ENCODE results near the gene KDM4B. TPM values are rescaled to one million over a fixed set of nuclear protein-coding genes. Genes with fewer than 3 reads are reported as not detected.

The KDM4B gene
- polyA plus RNA-seq (2012; ENCODE audit: insufficient read depth, insufficient read length, low read depth): 40.8 TPM

DNA sequence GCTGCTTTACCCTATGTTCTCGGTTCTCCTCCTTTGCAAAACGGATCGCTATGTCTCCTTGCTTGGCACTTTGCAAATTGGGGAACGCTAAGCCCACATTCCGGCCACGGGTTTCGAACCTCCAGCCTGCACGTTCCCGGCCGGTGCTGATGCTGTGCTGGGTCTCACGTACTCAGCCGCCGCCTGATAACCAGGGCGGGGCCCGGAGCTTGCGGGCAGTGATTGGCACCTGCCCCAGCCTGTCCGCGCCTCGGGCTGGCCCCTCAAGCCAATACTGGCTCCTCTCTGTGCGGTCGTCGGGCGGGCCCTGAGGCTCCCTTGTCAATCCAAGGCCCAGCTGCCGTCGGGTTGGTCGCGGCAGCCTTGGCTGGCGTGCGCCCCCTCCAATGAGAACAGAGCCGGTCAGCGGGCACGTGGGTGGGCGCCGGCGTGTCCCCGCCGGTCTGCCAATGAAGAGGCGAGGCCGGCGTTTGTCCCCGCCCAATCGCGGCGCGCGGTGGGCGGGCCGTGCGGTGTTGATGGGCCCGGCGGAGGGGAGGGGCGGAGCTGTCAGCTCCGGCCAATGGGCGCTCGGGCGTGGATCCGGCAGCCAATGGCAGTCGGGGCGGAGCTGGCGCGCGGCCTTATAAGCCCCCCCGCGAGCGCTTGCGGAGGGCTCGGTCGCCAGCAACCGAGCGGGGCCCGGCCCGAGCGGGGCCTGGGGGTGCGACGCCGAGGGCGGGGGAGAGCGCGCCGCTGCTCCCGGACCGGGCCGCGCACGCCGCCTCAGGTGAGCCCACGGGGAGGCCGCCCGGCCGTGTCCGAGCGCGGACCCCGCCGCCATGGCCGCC is at the start of gene KDM4B:
KDM4B (plus strand) TSS at position 652 of the 830 bp plus-strand sequence. CDS start 63,778 bp downstream, outside the sequence.
- H3K27me3 ChIP-seq: no peaks in the 10 kb centered on the region
- TF ChIP-seq, protein P1, sequence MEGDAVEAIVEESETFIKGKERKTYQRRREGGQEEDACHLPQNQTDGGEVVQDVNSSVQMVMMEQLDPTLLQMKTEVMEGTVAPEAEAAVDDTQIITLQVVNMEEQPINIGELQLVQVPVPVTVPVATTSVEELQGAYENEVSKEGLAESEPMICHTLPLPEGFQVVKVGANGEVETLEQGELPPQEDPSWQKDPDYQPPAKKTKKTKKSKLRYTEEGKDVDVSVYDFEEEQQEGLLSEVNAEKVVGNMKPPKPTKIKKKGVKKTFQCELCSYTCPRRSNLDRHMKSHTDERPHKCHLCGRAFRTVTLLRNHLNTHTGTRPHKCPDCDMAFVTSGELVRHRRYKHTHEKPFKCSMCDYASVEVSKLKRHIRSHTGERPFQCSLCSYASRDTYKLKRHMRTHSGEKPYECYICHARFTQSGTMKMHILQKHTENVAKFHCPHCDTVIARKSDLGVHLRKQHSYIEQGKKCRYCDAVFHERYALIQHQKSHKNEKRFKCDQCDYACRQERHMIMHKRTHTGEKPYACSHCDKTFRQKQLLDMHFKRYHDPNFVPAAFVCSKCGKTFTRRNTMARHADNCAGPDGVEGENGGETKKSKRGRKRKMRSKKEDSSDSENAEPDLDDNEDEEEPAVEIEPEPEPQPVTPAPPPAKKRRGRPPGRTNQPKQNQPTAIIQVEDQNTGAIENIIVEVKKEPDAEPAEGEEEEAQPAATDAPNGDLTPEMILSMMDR (IDR thresholded peaks at IDR 0.05; ENCODE audit: low read depth, low read length): no peak
- peaks cover 4% of the 10 kb centered on the region; the same call in 1 of the 2 replicates for H3K36me3 ChIP-seq
- H3K4me3 ChIP-seq (ENCODE audit: low read depth, low read length): peak within 1 kb of the TSS; percentile 83
- no peaks in the 10 kb centered on the region for H3K9me3 ChIP-seq
- H3K4me1 ChIP-seq: no peaks in the 10 kb centered on the region; the same call in 1 of the 2 replicates
- peak; percentile 99 for DNase-seq

DNA sequence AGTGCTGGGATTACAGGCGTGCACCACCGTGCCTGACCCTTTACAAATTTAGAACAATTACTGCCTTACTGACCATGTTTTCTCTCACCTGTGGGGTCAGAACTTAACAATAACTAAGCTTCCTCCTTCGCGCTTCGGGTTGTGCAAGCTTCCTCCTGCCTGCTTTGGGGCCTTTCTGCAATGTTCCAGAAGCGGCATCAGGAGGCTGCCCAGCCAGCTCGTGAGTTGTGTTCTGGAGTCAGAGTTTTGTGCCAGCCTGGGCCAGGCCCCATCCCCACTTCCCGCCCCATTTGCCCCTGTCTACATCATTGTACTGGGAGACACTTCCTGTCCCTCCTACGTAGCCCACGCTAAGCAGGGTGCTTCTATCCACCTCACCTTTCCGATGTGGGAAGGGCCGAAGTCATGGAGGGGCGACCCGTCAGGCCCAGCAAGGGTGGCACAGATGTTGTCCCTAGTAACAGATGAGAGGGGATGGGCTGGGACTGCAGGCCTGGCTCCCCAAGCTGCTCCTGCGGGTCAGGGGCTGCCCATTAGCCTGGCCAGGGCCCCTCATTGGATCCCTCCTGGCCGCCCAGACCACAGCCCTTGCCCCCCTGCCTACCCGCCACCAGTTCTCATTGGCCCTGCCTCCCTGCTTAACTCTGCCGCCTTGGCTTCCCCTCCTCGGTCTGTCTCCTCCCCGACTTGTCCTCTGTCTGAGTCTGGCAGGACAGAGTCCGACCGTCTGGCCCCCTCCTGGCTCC is 46.2 kb upstream of the KDM4B start:
- Histone ChIP-seq H3K9me3 (no peaks in the 10 kb centered on the region), H3K27me3 (no peaks in the 10 kb centered on the region), H3K36me3 (peaks cover 55% of the 10 kb centered on the region), H3K4me1 (no peaks in the 10 kb centered on the region), H3K4me3 (ENCODE audit: low read depth, low read length) (no peak overlapping the region)
- no peak for DNase-seq
- TF ChIP-seq, protein P1 (IDR thresholded peaks at IDR 0.05; ENCODE audit: low read depth, low read length): no peak

DNA sequence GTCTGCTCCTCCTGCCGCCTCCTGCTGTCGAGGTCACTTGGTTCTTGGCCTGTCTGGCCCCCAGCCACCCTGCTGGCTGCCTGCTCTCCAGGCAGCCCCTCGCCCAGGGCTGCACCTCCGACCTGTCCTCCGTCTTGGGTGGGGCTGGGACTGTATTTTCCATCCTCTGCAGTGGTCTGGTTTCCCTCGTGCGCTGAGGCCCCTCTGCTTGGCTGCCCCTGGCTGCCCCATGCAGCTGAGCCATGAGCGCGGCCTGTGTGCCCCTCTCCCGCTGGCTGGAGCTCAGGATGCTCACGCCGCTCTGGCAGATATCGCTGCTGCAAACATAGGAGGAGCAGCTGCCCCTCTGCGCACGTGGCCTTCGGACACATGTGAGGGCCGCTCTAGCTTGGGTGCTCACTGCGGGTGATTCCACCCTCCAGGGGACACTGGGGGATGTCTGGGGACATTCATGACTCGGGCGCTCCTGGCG is 45.6 kb upstream of the KDM4B start:
- Histone ChIP-seq H3K4me1 (no peaks in the 10 kb centered on the region), H3K4me3 (ENCODE audit: low read depth, low read length) (no peak overlapping the region), H3K9me3 (no peaks in the 10 kb centered on the region), H3K36me3 (peaks cover 60% of the 10 kb centered on the region), H3K27me3 (no peaks in the 10 kb centered on the region)
- TF ChIP-seq, protein P1 (IDR thresholded peaks at IDR 0.05; ENCODE audit: low read depth, low read length): no peak
- DNase-seq: no peak

DNA sequence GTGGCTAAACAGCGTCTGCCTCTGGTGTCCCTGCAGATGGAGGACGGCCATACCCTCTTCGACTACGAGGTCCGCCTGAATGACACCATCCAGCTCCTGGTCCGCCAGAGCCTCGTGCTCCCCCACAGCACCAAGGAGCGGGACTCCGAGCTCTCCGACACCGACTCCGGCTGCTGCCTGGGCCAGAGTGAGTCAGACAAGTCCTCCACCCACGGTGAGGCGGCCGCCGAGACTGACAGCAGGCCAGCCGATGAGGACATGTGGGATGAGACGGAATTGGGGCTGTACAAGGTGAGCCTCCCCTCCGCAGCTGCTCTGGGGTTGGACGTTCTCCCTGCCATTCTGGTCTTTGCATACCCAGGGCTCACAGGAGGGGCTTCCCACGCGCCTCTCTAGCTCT is 39.7 kb upstream of the KDM4B start:
- H3K4me1 ChIP-seq: no peaks in the 10 kb centered on the region
- H3K4me3 ChIP-seq (ENCODE audit: low read depth, low read length): no peak overlapping the region
- TF ChIP-seq, protein P1 (IDR thresholded peaks at IDR 0.05; ENCODE audit: low read depth, low read length): no peak
- H3K36me3 ChIP-seq: peaks cover 75% of the 10 kb centered on the region
- H3K9me3 ChIP-seq: no peaks in the 10 kb centered on the region
- DNase-seq: no peak
- no peaks in the 10 kb centered on the region for H3K27me3 ChIP-seq

DNA sequence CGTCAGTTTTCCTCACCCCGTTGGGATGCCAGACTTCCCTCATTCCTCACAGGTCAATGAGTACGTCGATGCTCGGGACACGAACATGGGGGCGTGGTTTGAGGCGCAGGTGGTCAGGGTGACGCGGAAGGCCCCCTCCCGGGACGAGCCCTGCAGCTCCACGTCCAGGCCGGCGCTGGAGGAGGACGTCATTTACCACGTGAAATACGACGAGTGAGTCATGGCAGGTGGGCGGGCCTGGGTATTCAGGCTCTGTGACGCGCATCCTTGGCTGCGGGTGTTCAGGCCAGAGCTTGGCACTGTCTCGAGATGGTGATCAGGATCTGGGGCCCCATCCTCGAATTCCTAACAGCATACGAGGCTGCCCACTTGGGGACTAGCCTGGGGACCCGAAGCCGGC is 38.2 kb upstream of the KDM4B start:
- Histone ChIP-seq H3K9me3 (no peaks in the 10 kb centered on the region), H3K36me3 (peaks cover 84% of the 10 kb centered on the region), H3K4me1 (no peaks in the 10 kb centered on the region), H3K4me3 (ENCODE audit: low read depth, low read length) (no peak overlapping the region), H3K27me3 (no peaks in the 10 kb centered on the region)
- TF ChIP-seq, protein P1 (IDR thresholded peaks at IDR 0.05; ENCODE audit: low read depth, low read length): no peak
- DNase-seq: no peak

All from BE2C (cell line).